NOMO-1 treated with DMSO at 0.1 percent for 48 hours (cell line): ENCODE results near the gene PI16.
"Not testable (repeated sequence)": the region's sequence is repeated elsewhere in the genome, so short reads cannot be mapped to it uniquely, and the experiment has no call there.

Experiments used
- DNase-seq: peaks from one replicate; lab custom pipeline; 2025; ENCODE audit not compliant: unreplicated experiment; lab: John Stamatoyannopoulos, UW

Gene PI16

GRCh38 chr6:36927691-36928546 is 26.6 kb upstream of the PI16 start:
- no peak for DNase-seq

- DNase-seq: no peak
These were observed 26.0 kb upstream of the PI16 start for GRCh38 chr6:36928547-36928918.

- no peak for DNase-seq
These were observed 25.4 kb upstream of the PI16 start for GRCh38 chr6:36929152-36929551.

DNA sequence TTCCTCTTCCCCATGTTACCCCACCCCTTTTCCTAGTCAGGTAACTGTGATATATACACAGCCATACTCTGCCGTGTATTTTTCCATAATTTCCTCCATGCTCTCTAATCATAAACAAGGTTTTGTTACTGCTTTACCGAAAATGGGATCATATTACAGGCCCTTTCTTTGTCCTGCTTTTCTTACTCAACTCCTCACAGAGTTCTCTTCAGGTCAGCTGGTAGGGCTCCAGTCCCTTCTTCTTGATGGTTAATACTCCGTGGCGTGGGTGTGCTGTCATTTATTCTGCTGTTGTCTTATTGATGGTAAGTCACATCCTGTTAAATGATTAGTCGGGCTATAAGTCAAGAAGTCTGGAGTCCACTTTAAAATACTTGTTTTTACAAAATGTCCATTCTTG is 24.9 kb upstream of the PI16 start:
- DNase-seq: no peak

DNA sequence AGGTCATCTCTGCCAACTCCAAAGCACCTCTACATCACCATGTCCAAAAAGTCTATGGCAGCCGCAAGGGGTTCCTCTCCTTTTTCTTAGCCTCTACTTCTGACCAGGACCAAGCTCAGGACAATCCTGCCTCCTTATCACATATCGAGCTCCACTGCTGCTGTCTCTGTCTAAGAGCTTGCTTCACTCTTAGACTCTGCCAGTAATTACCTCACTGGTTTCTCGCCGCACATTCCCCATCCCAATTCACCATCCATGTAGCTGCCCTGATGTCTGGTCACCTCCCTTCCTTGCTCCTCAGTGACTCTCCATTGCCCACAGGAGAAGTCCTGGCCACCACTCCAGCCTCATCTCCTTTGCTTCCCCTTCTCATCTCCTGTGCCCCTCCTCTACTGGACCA is 24.1 kb upstream of the PI16 start:
- no peak for DNase-seq

DNA sequence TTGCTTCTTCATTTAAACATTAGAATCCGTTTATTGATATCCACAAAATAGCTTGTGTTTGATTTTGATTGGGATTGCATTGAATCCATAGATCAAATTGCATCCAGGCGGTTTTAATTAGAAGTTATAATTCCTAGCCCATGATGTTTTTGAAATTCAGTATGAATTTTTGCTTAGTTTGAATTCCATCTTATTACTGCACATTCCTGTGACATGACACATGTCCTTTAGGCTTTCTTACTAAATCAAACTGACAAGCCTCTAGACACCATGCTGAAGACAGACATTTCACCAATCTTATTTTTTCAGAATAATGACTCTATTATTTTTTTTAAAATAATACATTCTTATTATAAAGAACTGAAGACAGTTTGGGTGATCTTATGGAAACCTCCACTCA is 21.4 kb upstream of the PI16 start:
- DNase-seq: no peak

DNA sequence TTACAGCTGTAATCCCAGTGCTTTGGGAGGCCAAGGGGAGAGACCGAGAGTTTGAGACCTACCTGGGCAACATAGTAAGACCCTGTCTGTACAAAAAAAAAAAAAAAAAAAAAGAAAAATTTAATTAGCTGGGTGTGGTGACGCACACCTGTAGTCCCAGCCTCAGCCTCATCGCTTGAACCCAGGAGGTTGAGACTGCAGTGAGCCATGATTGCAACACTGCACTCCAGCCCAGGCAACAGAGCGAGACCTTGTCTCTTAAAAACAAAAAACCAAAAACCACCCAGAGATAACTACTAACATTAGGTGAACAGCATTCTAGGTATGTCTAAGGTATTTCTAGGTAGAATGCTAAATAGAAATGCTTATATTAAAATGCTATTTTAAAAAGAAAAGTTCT is 21.0 kb upstream of the PI16 start:
- no peak for DNase-seq

GRCh38 chr6:36934901-36935300 is 19.6 kb upstream of the PI16 start:
- DNase-seq: no peak

GRCh38 chr6:36936824-36937223 is 17.7 kb upstream of the PI16 start:
- DNase-seq: no peak

DNA sequence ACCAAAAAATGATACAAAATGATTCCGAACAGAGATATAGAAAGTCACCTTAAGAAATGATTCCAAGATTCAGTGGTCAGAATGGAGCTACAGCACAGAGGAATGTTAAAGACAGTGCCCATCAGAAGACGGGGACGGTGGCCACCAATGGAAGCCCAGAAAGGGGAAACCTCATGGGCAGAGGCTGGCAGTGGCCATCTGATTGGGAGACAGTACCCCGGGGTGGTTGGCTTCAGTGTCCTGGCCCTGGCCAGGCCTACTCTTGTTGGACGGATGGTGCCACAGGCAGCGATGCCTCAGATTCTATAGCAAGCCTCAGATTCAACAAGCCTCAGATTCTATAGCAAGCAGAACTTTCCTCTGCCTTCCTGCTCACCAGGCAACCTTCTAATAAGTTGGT is 16.6 kb upstream of the PI16 start:
- DNase-seq: no peak

DNA sequence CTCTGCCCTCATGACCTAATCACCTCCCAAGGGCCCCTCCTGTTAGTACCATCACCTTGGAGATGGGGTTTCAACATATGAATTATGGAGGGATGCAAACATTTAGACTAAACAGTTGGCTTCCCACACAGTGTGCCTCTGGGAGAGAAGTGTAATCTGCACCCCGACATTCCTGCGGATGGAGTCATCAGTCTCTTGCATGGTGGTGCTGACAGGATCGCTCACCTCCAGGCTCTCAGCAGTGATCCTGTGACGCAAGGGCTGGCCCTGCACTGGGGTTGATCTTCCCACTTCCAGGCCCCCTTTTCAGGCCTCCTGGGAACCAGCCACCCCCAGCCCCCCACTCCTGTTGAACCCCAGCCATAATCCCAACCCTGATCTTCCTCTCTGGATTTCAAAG is 16.0 kb upstream of the PI16 start:
- no peak for DNase-seq

- not testable (repeated sequence) for DNase-seq
These were observed 15.5 kb upstream of the PI16 start for GRCh38 chr6:36939005-36939404.

GRCh38 chr6:36940027-36940426 is 14.5 kb upstream of the PI16 start:
- DNase-seq: no peak

- DNase-seq: not testable (repeated sequence)
These were observed 13.0 kb upstream of the PI16 start for GRCh38 chr6:36941561-36941960.

DNA sequence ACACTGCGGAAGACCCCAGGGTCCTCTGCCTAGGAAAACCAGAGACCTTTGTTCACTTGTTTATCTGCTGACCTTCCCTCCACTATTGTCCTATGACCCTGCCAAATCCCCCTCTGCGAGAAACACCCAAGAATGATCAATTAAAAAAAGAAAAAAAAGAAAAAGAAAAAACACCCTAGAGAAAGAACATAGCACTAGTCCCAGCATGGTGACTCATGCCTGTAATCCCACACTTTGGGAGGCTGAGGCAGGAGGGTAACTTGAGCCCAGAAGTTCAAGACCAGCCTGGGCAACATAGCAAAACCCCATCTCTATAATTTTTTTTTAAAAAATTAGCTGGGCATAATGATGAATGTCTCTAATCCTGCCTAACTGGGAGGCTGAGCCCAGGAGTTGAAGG is 12.2 kb upstream of the PI16 start:
- not testable (repeated sequence) for DNase-seq

DNA sequence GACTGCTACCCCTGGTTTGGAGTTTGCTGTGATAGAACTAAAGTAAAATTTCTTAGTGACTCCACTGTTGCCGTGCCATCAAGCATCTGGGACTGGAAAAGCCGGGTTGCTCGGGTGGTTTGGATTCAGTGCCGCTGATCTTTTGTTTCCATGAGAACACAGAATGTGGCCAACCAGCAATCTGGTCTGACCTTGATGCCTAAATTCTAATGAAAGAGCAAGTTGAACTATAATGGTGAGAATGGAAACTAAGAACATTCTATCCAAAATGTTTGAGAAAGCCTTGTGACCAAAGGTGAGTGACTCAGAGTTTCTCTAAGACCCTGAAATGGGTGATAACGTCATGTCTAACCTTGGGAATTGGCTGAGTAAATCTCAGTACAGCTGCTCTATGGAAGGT is 9.9 kb upstream of the PI16 start:
- no peak for DNase-seq

DNA sequence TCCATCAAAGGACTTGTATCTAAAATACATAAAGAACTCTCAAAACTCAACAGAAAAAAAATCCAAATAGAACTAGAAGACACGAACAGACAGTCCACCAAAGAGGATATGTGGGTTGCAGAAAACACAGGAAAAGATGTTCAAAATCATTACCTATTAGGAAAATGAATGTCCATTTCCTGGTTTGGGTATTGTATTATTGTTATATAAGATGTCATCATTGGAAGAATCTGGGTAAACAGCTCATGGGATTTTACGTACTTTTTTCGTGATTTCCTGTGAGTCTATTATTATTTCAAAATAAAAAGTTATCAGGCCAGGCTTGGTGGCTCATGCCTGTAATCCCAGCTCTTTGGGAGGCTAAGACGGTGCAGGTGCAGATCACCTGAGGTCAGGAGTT is 9.2 kb upstream of the PI16 start:
- DNase-seq: no peak

GRCh38 chr6:36946526-36946925 is 8.0 kb upstream of the PI16 start:
- no peak for DNase-seq

GRCh38 chr6:36947570-36948351 is 6.8 kb upstream of the PI16 start:
- DNase-seq: no peak

- DNase-seq: not testable (repeated sequence)
These were observed 5.5 kb upstream of the PI16 start for GRCh38 chr6:36949076-36949475.

DNA sequence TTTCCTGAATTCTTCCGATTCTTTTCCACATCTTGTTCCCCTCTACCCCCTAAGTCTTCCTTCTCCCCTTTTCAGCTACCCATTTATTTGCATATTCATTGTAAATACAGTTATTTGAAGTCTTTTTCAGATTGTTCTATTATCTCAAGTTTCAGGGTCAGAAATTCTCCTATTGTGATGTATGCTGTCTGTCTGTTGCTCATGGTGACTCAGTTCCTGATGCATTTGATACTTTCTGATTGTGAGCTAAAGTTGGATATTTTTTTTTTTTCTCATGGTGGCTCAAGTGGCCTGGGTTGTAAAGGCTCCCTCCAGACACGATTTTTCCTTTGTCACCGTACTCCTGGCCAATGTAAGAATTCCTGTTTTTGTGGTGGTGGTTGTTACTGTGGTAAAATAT is 4.9 kb upstream of the PI16 start:
- DNase-seq: no peak

- no peak for DNase-seq
These were observed 642 bp upstream of the PI16 start for GRCh38 chr6:36953931-36954261.

DNA sequence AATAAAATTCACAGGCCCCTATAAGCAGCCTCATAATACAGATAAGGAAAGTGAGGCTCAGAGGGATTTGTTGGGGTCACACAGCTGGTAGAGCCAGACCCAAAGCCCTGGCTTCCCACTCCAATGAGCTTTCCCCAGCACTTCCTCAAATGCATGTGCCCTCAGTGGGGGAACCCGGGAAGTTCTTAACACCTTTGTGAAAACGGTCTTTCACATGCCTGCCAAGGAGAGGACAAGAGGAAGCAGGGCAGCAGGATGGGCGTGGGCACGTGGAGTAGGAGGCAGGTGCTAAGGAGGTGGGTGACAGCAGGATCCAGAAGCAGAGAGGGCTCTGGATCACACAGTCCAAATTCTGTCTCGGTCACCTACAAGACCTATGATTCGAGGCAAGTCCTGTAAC is 598 bp downstream of the PI16 start:
- no peak for DNase-seq
